ENCODE data around the gene RBAK. TPM values are rescaled to one million over a fixed set of nuclear protein-coding genes. Genes with fewer than 3 reads are reported as not detected.
"Not testable (repeated sequence)": the region's sequence is repeated elsewhere in the genome, so short reads cannot be mapped to it uniquely, and the experiment has no call there.

The RBAK gene
- total RNA-seq, 1 experiment from 2014 or later, result 14.5 TPM

GRCh38 chr7:5070206-5070605 lies 24.5 kb downstream of the RBAK start:
- Mint-ChIP-seq H3K9me3 (peaks cover 61% of the 10 kb centered on the region), H3K27ac (no peak overlapping the region), H3K4me3 (no peak overlapping the region), H3K4me1 (no peaks in the 10 kb centered on the region), H3K27me3 (ENCODE audit: low read depth) (peaks cover 17% of the 10 kb centered on the region), H3K36me3 (peaks cover 64% of the 10 kb centered on the region)
- ATAC-seq, result no peak
- ChIA-PET CTCF (interaction anchor here (0.7 to 1.6 kb wide), 3 partner anchors 96 to 424 kb away, joined by 4 to 5 read pairs (median 4); no protein-coding TSS in a partner anchor), POLR2A (interaction anchor here (0.7 kb wide), 1 partner anchor 87 kb away, joined by 10 read pairs; no protein-coding TSS in a partner anchor)
- TF ChIP-seq MYBL2 (CRISPR knock-in tag; IDR thresholded peaks at IDR 0.05) (no peak), ZNF121 (CRISPR knock-in tag; IDR thresholded peaks at IDR 0.05) (no peak)
- no peak for DNase-seq (ENCODE audit: low spot score)

DNA sequence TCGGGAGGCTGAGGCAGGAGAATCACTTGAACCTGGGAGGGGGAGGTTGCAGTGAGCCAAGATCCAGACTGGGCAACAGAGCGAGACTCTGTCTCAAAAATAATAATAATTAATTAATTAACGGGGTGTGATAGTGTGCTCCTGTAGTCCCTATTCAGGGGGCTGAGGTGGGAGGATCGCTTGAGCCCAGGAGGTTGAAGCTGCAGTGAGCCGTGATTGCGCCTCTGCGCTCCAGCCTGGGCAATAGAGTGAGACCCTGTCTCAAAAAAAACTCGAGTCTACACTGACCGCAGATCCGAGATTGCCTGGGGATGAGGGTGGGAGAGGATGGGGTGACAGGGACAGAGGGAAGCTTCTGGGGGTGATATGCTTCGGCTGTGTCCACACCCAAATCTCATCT lies 29.5 kb downstream of the RBAK start:
- not testable (repeated sequence) for H3K27ac Mint-ChIP-seq

GRCh38 chr7:5077740-5078139 lies 32.1 kb downstream of the RBAK start:
- H3K4me1 Mint-ChIP-seq, result no peaks in the 10 kb centered on the region
- TF ChIP-seq GTF2I (CRISPR knock-in tag; conservative IDR thresholded peaks at IDR 0.05), result no peak
- TF ChIP-seq ZNF138 (CRISPR knock-in tag; conservative IDR thresholded peaks at IDR 0.05), result no peak
- TF ChIP-seq HMGA2 (CRISPR knock-in tag; IDR thresholded peaks at IDR 0.05), result no peak
- TF ChIP-seq, protein P1, sequence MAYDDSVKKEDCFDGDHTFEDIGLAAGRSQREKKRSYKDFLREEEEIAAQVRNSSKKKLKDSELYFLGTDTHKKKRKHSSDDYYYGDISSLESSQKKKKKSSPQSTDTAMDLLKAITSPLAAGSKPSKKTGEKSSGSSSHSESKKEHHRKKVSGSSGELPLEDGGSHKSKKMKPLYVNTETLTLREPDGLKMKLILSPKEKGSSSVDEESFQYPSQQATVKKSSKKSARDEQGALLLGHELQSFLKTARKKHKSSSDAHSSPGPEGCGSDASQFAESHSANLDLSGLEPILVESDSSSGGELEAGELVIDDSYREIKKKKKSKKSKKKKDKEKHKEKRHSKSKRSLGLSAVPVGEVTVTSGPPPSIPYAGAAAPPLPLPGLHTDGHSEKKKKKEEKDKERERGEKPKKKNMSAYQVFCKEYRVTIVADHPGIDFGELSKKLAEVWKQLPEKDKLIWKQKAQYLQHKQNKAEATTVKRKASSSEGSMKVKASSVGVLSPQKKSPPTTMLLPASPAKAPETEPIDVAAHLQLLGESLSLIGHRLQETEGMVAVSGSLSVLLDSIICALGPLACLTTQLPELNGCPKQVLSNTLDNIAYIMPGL (CRISPR knock-in tag; IDR thresholded peaks at IDR 0.05), result no peak
- TF ChIP-seq RELA (CRISPR knock-in tag; IDR thresholded peaks at IDR 0.05; ENCODE audit: borderline replicate concordance), result no peak
- no peaks in the 10 kb centered on the region for H3K9me3 Mint-ChIP-seq
- no peaks in the 10 kb centered on the region for H3K36me3 Mint-ChIP-seq
- ChIA-PET POLR2A (no interaction called here), CTCF (no interaction called here)
- peaks cover 3% of the 10 kb centered on the region; the same call in 1 of the 2 replicates for H3K27me3 Mint-ChIP-seq (ENCODE audit: low read depth)
- DNase-seq (ENCODE audit: low spot score), result no peak
- no peak for ATAC-seq
- no peak overlapping the region for H3K27ac Mint-ChIP-seq
- H3K4me3 Mint-ChIP-seq, result no peak overlapping the region

More for the DNA sequence above, 29.5 kb downstream of the RBAK start:
- H3K27me3 Mint-ChIP-seq (ENCODE audit: low read depth); ATAC-seq; H3K4me1 Mint-ChIP-seq; CTCF ChIA-PET; POLR2A ChIA-PET; DNase-seq (ENCODE audit: low spot score); H3K4me3 Mint-ChIP-seq: not testable (repeated sequence)
- H3K36me3 Mint-ChIP-seq, result peaks cover 15% of the 10 kb centered on the region
- H3K9me3 Mint-ChIP-seq, result peaks cover 12% of the 10 kb centered on the region

- Mint-ChIP-seq H3K36me3 (no peaks in the 10 kb centered on the region), H3K4me3 (no peak overlapping the region)
- no peak for TF ChIP-seq ZNF416 (CRISPR knock-in tag; IDR thresholded peaks at IDR 0.05)
- TF ChIP-seq ZNF317 (CRISPR knock-in tag; IDR thresholded peaks at IDR 0.05; ENCODE audit: borderline replicate concordance, low read depth), result no peak
- TF ChIP-seq CREM (CRISPR knock-in tag; IDR thresholded peaks at IDR 0.05), result no peak
- no peak for TF ChIP-seq ZBTB43 (CRISPR knock-in tag; IDR thresholded peaks at IDR 0.05)
- TF ChIP-seq OVOL2 (CRISPR knock-in tag; IDR thresholded peaks at IDR 0.05; ENCODE audit: borderline replicate concordance), result no peak
- TF ChIP-seq ZNF532 (CRISPR knock-in tag; IDR thresholded peaks at IDR 0.05; ENCODE audit: borderline replicate concordance), result no peak
- TF ChIP-seq, protein P2, sequence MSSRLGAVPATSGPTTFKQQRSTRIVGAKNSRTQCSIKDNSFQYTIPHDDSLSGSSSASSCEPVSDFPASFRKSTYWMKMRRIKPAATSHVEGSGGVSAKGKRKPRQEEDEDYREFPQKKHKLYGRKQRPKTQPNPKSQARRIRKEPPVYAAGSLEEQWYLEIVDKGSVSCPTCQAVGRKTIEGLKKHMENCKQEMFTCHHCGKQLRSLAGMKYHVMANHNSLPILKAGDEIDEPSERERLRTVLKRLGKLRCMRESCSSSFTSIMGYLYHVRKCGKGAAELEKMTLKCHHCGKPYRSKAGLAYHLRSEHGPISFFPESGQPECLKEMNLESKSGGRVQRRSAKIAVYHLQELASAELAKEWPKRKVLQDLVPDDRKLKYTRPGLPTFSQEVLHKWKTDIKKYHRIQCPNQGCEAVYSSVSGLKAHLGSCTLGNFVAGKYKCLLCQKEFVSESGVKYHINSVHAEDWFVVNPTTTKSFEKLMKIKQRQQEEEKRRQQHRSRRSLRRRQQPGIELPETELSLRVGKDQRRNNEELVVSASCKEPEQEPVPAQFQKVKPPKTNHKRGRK (CRISPR knock-in tag; IDR thresholded peaks at IDR 0.05; ENCODE audit: borderline replicate concordance), result no peak
- TF ChIP-seq MYBL2 (CRISPR knock-in tag; IDR thresholded peaks at IDR 0.05), result no peak
- TF ChIP-seq E2F1 (CRISPR knock-in tag; IDR thresholded peaks at IDR 0.05), result no peak
- no peak for TF ChIP-seq NFATC4 (CRISPR knock-in tag; IDR thresholded peaks at IDR 0.05)
- TF ChIP-seq ZNF121 (CRISPR knock-in tag; IDR thresholded peaks at IDR 0.05), result no peak
- TF ChIP-seq FOXK1 (CRISPR knock-in tag; IDR thresholded peaks at IDR 0.05), result no peak
- TF ChIP-seq IRF2 (CRISPR knock-in tag; IDR thresholded peaks at IDR 0.05; ENCODE audit: borderline replicate concordance, low read depth), result no peak
- no peak for TF ChIP-seq NFYB (CRISPR knock-in tag; conservative IDR thresholded peaks at IDR 0.05; ENCODE audit: low read depth)
- TF ChIP-seq NR2C2 (CRISPR knock-in tag; IDR thresholded peaks at IDR 0.05), result no peak
These were observed 37.1 kb downstream of the RBAK start for GRCh38 chr7:5082806-5083205.

More at GRCh38 chr7:5082806-5083205, 37.1 kb downstream of the RBAK start:
- Mint-ChIP-seq H3K27me3 (ENCODE audit: low read depth) (peaks cover 22% of the 10 kb centered on the region), H3K9me3 (no peaks in the 10 kb centered on the region), H3K4me1 (no peaks in the 10 kb centered on the region), H3K27ac (no peak overlapping the region)
- ChIA-PET CTCF (interaction anchor here (5.2 kb wide), 1 partner anchor 109 kb away, joined by 34 read pairs; no protein-coding TSS in a partner anchor), POLR2A (no interaction called here)
- no peak for DNase-seq (ENCODE audit: low spot score)
- no peak for ATAC-seq
